Lung (tissue), 12 donors: ENCODE results near the gene RNF227. TPM values are rescaled to one million over a fixed set of nuclear protein-coding genes. Genes with fewer than 3 reads are reported as not detected.

ENCODE experiments used
- ATAC-seq: fragments of 200-7000 bp; cut with Tn5 transposase; one replicate; pipeline ENCODE4 v1.9.1; 2020; ENCODE audit warnings: moderate number of reproducible peaks; ENCODE audit not compliant: insufficient read depth, low FRiP score
- DNase-seq, 3 donors: peaks; one replicate each; pipeline ENCODE4 v3.0.0-alpha.2; 2013 to 2017
- H3K27ac ChIP-seq, 2 donors: one replicate each; pipeline ENCODE4 v1.5.1; 2013; ENCODE audit warnings: mild to moderate bottlenecking in 2 of 2, moderate library complexity in 2 of 2, control low read depth in 1 of 2, inconsistent platforms in 1 of 2, low read depth in 1 of 2, low read length in 1 of 2
- H3K27me3 ChIP-seq, 3 donors: one replicate each; pipeline ENCODE4 v1.5.1; 2013; ENCODE audit warnings: low read length in 2 of 3; ENCODE audit not compliant: control insufficient read depth in 3 of 3, insufficient read depth in 3 of 3
- H3K36me3 ChIP-seq, 4 donors: one replicate each; pipeline ENCODE4 v1.5.1; 2013; ENCODE audit warnings: low read length in 4 of 4, mild to moderate bottlenecking in 1 of 4, moderate library complexity in 1 of 4; ENCODE audit not compliant: control insufficient read depth in 4 of 4, insufficient read depth in 4 of 4
- H3K4me1 ChIP-seq, 5 donors: one replicate each; pipeline ENCODE4 v1.5.1; 2013; ENCODE audit warnings: low read length in 5 of 5, mild to moderate bottlenecking in 2 of 5, moderate library complexity in 1 of 5; ENCODE audit not compliant: control insufficient read depth in 5 of 5, insufficient read depth in 5 of 5
- H3K4me3 ChIP-seq: one replicate; pipeline ENCODE4 v1.5.1; 2013; ENCODE audit warnings: mild to moderate bottlenecking, control low read depth, moderate library complexity
- H3K9ac ChIP-seq, 2 donors: one replicate each; pipeline ENCODE4 v1.5.1; 2013; ENCODE audit warnings: low read length in 2 of 2, control low read depth in 1 of 2; ENCODE audit not compliant: insufficient read depth in 1 of 2
- H3K9me3 ChIP-seq, 4 donors: one replicate each; pipeline ENCODE4 v1.5.1; 2013; ENCODE audit warnings: low read length in 3 of 4, mild to moderate bottlenecking in 1 of 4, moderate library complexity in 1 of 4; ENCODE audit not compliant: control insufficient read depth in 4 of 4, insufficient read depth in 3 of 4
- CTCF ChIP-seq: IDR thresholded peaks from 2 replicates; pipeline ENCODE4 v1.5.1; 2012; ENCODE audit warnings: mild to moderate bottlenecking; ENCODE audit errors: control extremely low read depth, extremely low read depth
- WGBS, 2 donors: extraction: QIAGEN DNeasy Blood & Tissue Kit; methylation state at CpG; one replicate each; pipeline ENCODE4 v1.1.7; 2013; 5-methylcytosine and 5-hydroxymethylcytosine counted together
- polyA plus RNA-seq, 2 donors: library from polyadenylated mRNA; stranded (reverse); fragments of 200-250 nt; gene quantifications; one replicate each; pipeline ENCODE4 v1.2.1, GENCODE V29; 2013
- total RNA-seq, 2 donors: library from RNA; depleted of rRNA in 1 of 2; stranded (reverse); fragments of >200 nt in 1 of 2; gene quantifications; one replicate each; pipeline ENCODE4 v1.2.1, GENCODE V29; 2014 to 2021
- donor health status: control.
- donor health status: control.
- donor health status: Bipolar disorder and iron deficiency.
- donor health status: healthy.
- donor health status: DM: yes; HTN: yes; CAD: no.

RNF227 gene
- total and polyA plus RNA-seq, 4 donors, result 4.1 to 8.0 (median 5.7) TPM

- WGBS, 2 donors, result 0 to 1% methylated on average over 55 of the region's 55 CpGs
- peak; percentile 98 for ATAC-seq
Measured at GRCh38 chr17:7931709-7932482, 15.8 kb upstream of the RNF227 start, which contains the start of the genes CNTROB and TRAPPC1. Gene CNTROB, plus strand, starts transcription at chr17:7932206. Its CDS starts 874 bp downstream, at chr17:7933080. Gene TRAPPC1, minus strand, starts transcription at chr17:7931946. Its CDS starts 117 bp downstream, at chr17:7931829.

GRCh38 chr17:7930841-7931631 is 14.9 kb upstream of the RNF227 start:
- peaks cover 3 to 34% (median 7%) of the 10 kb centered on the region in 5 donors for H3K4me1 ChIP-seq
- no peak for ATAC-seq
- H3K9ac ChIP-seq, result peak overlapping the region; percentile 71 to 72
- TF ChIP-seq CTCF, result no peak
- H3K27ac ChIP-seq, result peak overlapping the region in 1 of 2 donors; percentile 94
- H3K36me3 ChIP-seq, result peaks cover 0 to 11% (median 7%) of the 10 kb centered on the region in 4 donors
- no peaks in the 10 kb centered on the region for H3K27me3 ChIP-seq
- DNase-seq, result no peak
- 43 to 48% methylated on average over 20 of the region's 20 CpGs for WGBS, 2 donors
- no peaks in the 10 kb centered on the region for H3K9me3 ChIP-seq
- H3K4me3 ChIP-seq, result peak overlapping the region; percentile 78

More at GRCh38 chr17:7931709-7932482, 15.8 kb upstream of the RNF227 start, which contains the start of the genes CNTROB and TRAPPC1:
- peak within 1 kb of the TSS; percentile 56 to 94 for H3K27ac ChIP-seq
- no peaks in the 10 kb centered on the region for H3K9me3 ChIP-seq
- peak within 1 kb of the TSS; percentile 78 to 97 for H3K9ac ChIP-seq
- H3K4me1 ChIP-seq, result peaks cover 3 to 34% (median 7%) of the 10 kb centered on the region in 5 donors
- H3K36me3 ChIP-seq, result peaks cover 3 to 19% (median 12%) of the 10 kb centered on the region in 4 donors
- TF ChIP-seq CTCF, result no peak
- DNase-seq, result peak; percentile 100
- no peaks in the 10 kb centered on the region for H3K27me3 ChIP-seq
- peak within 1 kb of the TSS; percentile 78 for H3K4me3 ChIP-seq

- no peak for ATAC-seq
- 61 to 66% methylated on average over 66 to 67 of the region's 67 CpGs for WGBS, 2 donors
- Histone ChIP-seq H3K4me1 (peaks cover 0 to 29% (median 7%) of the 10 kb centered on the region in 5 donors), H3K36me3 (peaks cover 0 to 4% (median 1%) of the 10 kb centered on the region in 4 donors), H3K9me3 (no peaks in the 10 kb centered on the region), H3K27me3 (no peaks in the 10 kb centered on the region), H3K9ac (no peak within 1 kb of the TSS), H3K27ac (no peak within 1 kb of the TSS), H3K4me3 (no peak within 1 kb of the TSS)
- peak; percentile 80 to 87 (median 86) for DNase-seq
- TF ChIP-seq CTCF, result no peak
Measured at GRCh38 chr17:7929158-7930023, 13.3 kb upstream of the RNF227 start, which contains the start of gene KCNAB3. Gene KCNAB3, minus strand, starts transcription at chr17:7929856. Its CDS starts 421 bp downstream, at chr17:7929435.
